ENCODE measurements around the gene CD180.

The CD180 gene

DNA sequence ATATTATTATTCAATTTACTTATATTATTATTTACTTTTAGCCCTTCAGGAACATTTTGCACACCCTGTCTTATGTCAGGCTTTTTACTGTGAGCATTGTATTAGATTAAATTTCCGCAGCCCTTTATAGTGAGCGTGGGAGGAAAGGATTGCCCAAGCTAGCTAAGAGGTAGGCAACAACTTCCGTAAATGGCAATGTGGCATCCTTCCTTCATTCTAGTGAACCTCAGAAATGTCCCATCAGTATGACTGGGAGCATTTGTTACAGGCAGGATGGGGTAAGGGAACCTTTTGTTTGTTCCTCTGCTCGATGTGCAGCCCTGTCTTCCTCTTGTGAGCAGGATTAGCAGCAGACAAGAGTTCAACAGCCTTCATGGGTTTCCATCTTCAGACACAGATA is 6.2 kb upstream of the CD180 start:
- Histone ChIP-seq H3K4me2 (ENCODE audit: insufficient read depth, low read length, poor library complexity, severe bottlenecking) (no peak overlapping the region), H3K9me3 (replicated peaks in 1 of 2; ENCODE audit: control insufficient read depth in 2 of 2, insufficient read depth in 1 of 2, low read depth in 1 of 2, low read length in 2 of 2) (peaks cover 0 to 2% of the 10 kb centered on the region in 2 donors), H2BK120ac (ENCODE audit: low read depth, low read length) (no peak overlapping the region), H3K27ac (replicated peaks; ENCODE audit: low read length) (no peak overlapping the region), H4K8ac (ENCODE audit: low read depth, low read length) (no peak overlapping the region), H3K4me1 (ENCODE audit: control insufficient read depth in 2 of 2, insufficient read depth in 1 of 2, low read depth in 1 of 2, low read length in 2 of 2) (no peaks in the 10 kb centered on the region), H2BK15ac (ENCODE audit: low read length) (no peak overlapping the region), H3K14ac (ENCODE audit: low read length) (no peak overlapping the region), H2AFZ (ENCODE audit: low read length) (no peak overlapping the region), H3K4ac (ENCODE audit: low read length) (no peak overlapping the region), H3K36me3 (replicated peaks in 1 of 2; ENCODE audit: control insufficient read depth in 2 of 2, insufficient read depth in 2 of 2, low read length in 2 of 2) (no peaks in the 10 kb centered on the region), H3K23ac (ENCODE audit: low read depth, low read length, poor library complexity) (no peak overlapping the region), H3K4me3 (ENCODE audit: low read length in 2 of 2) (no peak overlapping the region), H2BK12ac (ENCODE audit: low read length) (no peak overlapping the region), H3K27me3 (ENCODE audit: control insufficient read depth in 3 of 3, insufficient read depth in 3 of 3, low read depth in 1 of 3, low read length in 3 of 3) (no peaks in the 10 kb centered on the region), H2BK5ac (ENCODE audit: low read length) (no peak overlapping the region), H3K18ac (ENCODE audit: low read length) (no peak overlapping the region), H4K91ac (ENCODE audit: low read depth, low read length, poor library complexity) (no peak overlapping the region), H3K9ac (ENCODE audit: low read depth, low read length, poor library complexity) (no peak overlapping the region), H3K79me1 (ENCODE audit: low read depth, low read length) (no peaks in the 10 kb centered on the region), H2AK5ac (ENCODE audit: low read depth, low read length) (no peak overlapping the region)
- no CpG with 5 or more reads among the region's 4 CpGs for WGBS, 2 donors (ENCODE audit: extremely low coverage in 2 of 2, insufficient read length in 2 of 2, insufficient replicate concordance in 1 of 2)
- DNase-seq (ENCODE audit: low spot score), result no peak

DNA sequence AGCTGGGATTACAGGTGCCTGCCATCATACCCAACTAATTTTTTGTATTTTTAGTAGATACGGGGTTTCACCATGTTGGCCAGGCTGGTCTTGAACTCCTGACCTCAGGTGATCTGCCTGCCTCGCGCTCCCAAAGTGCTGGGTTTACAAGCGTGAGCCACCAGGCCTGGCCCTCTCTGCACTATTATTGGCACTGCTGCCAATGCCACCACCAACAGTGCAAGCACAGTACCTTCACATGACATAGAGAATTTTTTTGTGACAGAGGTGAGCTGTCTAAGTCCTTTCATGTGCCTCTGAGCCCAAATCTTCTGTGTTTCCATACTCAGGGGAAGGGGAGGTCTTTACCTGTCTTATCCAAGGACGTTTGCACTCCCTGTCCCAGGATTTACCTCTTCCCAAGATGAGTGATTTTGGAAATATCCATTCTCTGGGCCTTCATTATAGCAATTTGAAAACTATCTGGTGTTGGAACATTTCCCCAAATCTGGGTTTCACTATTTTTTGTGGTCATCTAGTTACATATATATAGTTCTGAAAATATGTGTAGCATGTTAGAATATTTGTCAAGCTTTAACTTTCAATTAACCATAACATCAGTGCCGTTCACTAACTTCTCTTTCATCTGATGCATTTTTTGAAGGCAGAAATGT is 5.4 kb upstream of the CD180 start:
- H2BK120ac ChIP-seq (ENCODE audit: low read depth, low read length), result no peak overlapping the region
- H2BK5ac ChIP-seq (ENCODE audit: low read length), result no peak overlapping the region
- DNase-seq (ENCODE audit: low spot score), result no peak
- H3K14ac ChIP-seq (ENCODE audit: low read length), result no peak overlapping the region
- no peaks in the 10 kb centered on the region for H3K79me1 ChIP-seq (ENCODE audit: low read depth, low read length)
- no peak overlapping the region for H3K23ac ChIP-seq (ENCODE audit: low read depth, low read length, poor library complexity)
- H3K9me3 ChIP-seq (replicated peaks in 1 of 2; ENCODE audit: control insufficient read depth in 2 of 2, insufficient read depth in 1 of 2, low read depth in 1 of 2, low read length in 2 of 2), result peaks cover 0 to 2% of the 10 kb centered on the region in 2 donors
- H3K18ac ChIP-seq (ENCODE audit: low read length), result no peak overlapping the region
- no peak overlapping the region for H2AFZ ChIP-seq (ENCODE audit: low read length)
- no peak overlapping the region for H4K91ac ChIP-seq (ENCODE audit: low read depth, low read length, poor library complexity)
- no peak overlapping the region for H2BK12ac ChIP-seq (ENCODE audit: low read length)
- H2AK5ac ChIP-seq (ENCODE audit: low read depth, low read length), result no peak overlapping the region
- WGBS, 2 donors (ENCODE audit: extremely low coverage in 2 of 2, insufficient read length in 2 of 2, insufficient replicate concordance in 1 of 2), result no CpG with 5 or more reads among the region's 6 CpGs
- H3K27ac ChIP-seq (replicated peaks; ENCODE audit: low read length), result no peak overlapping the region
- H3K4me2 ChIP-seq (ENCODE audit: insufficient read depth, low read length, poor library complexity, severe bottlenecking), result no peak overlapping the region
- H3K4ac ChIP-seq (ENCODE audit: low read length), result no peak overlapping the region
- no peak overlapping the region for H3K4me3 ChIP-seq (ENCODE audit: low read length in 2 of 2)
- no peaks in the 10 kb centered on the region for H3K4me1 ChIP-seq (ENCODE audit: control insufficient read depth in 2 of 2, insufficient read depth in 1 of 2, low read depth in 1 of 2, low read length in 2 of 2)
- no peaks in the 10 kb centered on the region for H3K36me3 ChIP-seq (replicated peaks in 1 of 2; ENCODE audit: control insufficient read depth in 2 of 2, insufficient read depth in 2 of 2, low read length in 2 of 2)
- no peak overlapping the region for H2BK15ac ChIP-seq (ENCODE audit: low read length)
- H3K9ac ChIP-seq (ENCODE audit: low read depth, low read length, poor library complexity), result no peak overlapping the region
- H4K8ac ChIP-seq (ENCODE audit: low read depth, low read length), result no peak overlapping the region
- H3K27me3 ChIP-seq (ENCODE audit: control insufficient read depth in 3 of 3, insufficient read depth in 3 of 3, low read depth in 1 of 3, low read length in 3 of 3), result no peaks in the 10 kb centered on the region

DNA sequence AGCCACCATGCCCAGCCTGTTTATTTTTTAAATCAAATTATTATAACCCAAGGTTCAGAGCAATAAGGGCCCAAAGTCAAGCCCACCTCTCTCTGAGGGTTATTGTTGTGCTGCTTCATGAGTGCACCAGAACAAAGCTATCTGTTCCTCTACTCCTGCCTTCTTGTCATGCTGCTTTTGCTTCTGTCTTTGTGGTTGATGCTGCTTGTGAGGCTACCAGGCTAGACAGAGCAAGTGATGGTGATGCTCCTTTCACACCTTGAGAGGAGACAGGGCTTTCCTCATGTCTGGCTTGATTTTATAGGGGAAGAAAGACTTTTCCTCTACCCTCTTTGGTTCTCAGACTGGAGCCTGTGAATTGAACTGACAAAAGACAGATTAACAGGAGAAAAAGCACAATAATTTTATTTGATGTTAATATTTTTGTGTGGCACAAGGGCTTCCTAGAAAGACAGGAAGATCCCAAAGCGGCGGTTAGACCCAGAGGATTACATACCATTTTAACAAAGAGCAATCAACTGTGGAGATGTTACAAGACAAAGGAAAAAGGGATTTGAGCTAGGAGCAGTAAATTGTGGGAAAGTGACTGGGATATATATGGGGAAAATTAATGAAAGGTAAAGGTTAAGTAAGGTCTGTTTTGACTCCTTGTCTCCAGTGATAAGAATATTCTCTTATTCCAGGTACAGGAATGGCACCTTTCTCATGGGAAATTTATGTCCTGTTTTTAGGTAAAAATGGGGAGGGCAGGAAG is 4.4 kb upstream of the CD180 start:
- Histone ChIP-seq H2BK12ac (ENCODE audit: low read length) (no peak overlapping the region), H3K36me3 (replicated peaks in 1 of 2; ENCODE audit: control insufficient read depth in 2 of 2, insufficient read depth in 2 of 2, low read length in 2 of 2) (no peaks in the 10 kb centered on the region)
- WGBS, 2 donors (ENCODE audit: extremely low coverage in 2 of 2, insufficient read length in 2 of 2, insufficient replicate concordance in 1 of 2), result no CpG with 5 or more reads among the region's 2 CpGs

DNA sequence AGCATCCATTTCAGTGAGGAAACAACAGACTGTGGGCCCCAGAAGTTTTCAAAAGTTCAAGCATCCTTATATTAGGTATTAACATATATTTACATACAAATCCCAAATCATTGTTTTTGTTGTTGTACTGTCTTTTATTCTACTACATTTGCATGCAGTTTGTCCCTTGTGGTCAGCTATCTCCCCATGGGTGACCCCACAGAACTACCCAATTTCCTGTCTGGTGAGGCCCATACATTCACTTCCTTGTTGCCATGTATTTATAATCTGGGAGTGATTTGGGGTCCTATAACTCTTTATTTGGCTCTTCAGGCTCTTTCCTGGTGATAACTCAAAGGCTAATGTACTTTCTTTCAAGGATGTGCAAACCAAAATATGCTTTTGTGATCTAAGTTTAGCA is 3.3 kb upstream of the CD180 start:
- Histone ChIP-seq H3K4me1 (ENCODE audit: control insufficient read depth in 2 of 2, insufficient read depth in 1 of 2, low read depth in 1 of 2, low read length in 2 of 2) (no peaks in the 10 kb centered on the region), H2BK5ac (ENCODE audit: low read length) (no peak overlapping the region), H3K79me1 (ENCODE audit: low read depth, low read length) (no peaks in the 10 kb centered on the region), H3K27me3 (ENCODE audit: control insufficient read depth in 3 of 3, insufficient read depth in 3 of 3, low read depth in 1 of 3, low read length in 3 of 3) (no peaks in the 10 kb centered on the region), H3K14ac (ENCODE audit: low read length) (no peak overlapping the region), H3K18ac (ENCODE audit: low read length) (no peak overlapping the region), H4K8ac (ENCODE audit: low read depth, low read length) (no peak overlapping the region), H3K36me3 (replicated peaks in 1 of 2; ENCODE audit: control insufficient read depth in 2 of 2, insufficient read depth in 2 of 2, low read length in 2 of 2) (no peaks in the 10 kb centered on the region), H3K9me3 (replicated peaks in 1 of 2; ENCODE audit: control insufficient read depth in 2 of 2, insufficient read depth in 1 of 2, low read depth in 1 of 2, low read length in 2 of 2) (peaks cover 0 to 4% of the 10 kb centered on the region in 2 donors), H3K27ac (replicated peaks; ENCODE audit: low read length) (no peak overlapping the region), H2BK12ac (ENCODE audit: low read length) (no peak overlapping the region), H2BK120ac (ENCODE audit: low read depth, low read length) (no peak overlapping the region), H2AFZ (ENCODE audit: low read length) (no peak overlapping the region), H3K4me3 (ENCODE audit: low read length in 2 of 2) (no peak overlapping the region), H2AK5ac (ENCODE audit: low read depth, low read length) (no peak overlapping the region), H3K9ac (ENCODE audit: low read depth, low read length, poor library complexity) (no peak overlapping the region), H2BK15ac (ENCODE audit: low read length) (no peak overlapping the region), H3K4me2 (ENCODE audit: insufficient read depth, low read length, poor library complexity, severe bottlenecking) (no peak overlapping the region), H3K23ac (ENCODE audit: low read depth, low read length, poor library complexity) (no peak overlapping the region), H4K91ac (ENCODE audit: low read depth, low read length, poor library complexity) (no peak overlapping the region), H3K4ac (ENCODE audit: low read length) (no peak overlapping the region)
- DNase-seq (ENCODE audit: low spot score), result no peak

More for the DNA sequence above, 4.4 kb upstream of the CD180 start:
- H3K9ac ChIP-seq (ENCODE audit: low read depth, low read length, poor library complexity), result no peak overlapping the region
- H3K4ac ChIP-seq (ENCODE audit: low read length), result no peak overlapping the region
- peaks cover 0 to 2% of the 10 kb centered on the region in 2 donors for H3K9me3 ChIP-seq (replicated peaks in 1 of 2; ENCODE audit: control insufficient read depth in 2 of 2, insufficient read depth in 1 of 2, low read depth in 1 of 2, low read length in 2 of 2)
- no peak overlapping the region for H3K18ac ChIP-seq (ENCODE audit: low read length)
- no peak overlapping the region for H3K14ac ChIP-seq (ENCODE audit: low read length)
- no peak overlapping the region for H3K4me3 ChIP-seq (ENCODE audit: low read length in 2 of 2)
- no peaks in the 10 kb centered on the region for H3K27me3 ChIP-seq (ENCODE audit: control insufficient read depth in 3 of 3, insufficient read depth in 3 of 3, low read depth in 1 of 3, low read length in 3 of 3)
- H4K91ac ChIP-seq (ENCODE audit: low read depth, low read length, poor library complexity), result no peak overlapping the region
- H2AK5ac ChIP-seq (ENCODE audit: low read depth, low read length), result no peak overlapping the region
- H2BK15ac ChIP-seq (ENCODE audit: low read length), result no peak overlapping the region
- no peak overlapping the region for H2AFZ ChIP-seq (ENCODE audit: low read length)
- H2BK120ac ChIP-seq (ENCODE audit: low read depth, low read length), result no peak overlapping the region
- no peak overlapping the region for H2BK5ac ChIP-seq (ENCODE audit: low read length)
- H3K23ac ChIP-seq (ENCODE audit: low read depth, low read length, poor library complexity), result no peak overlapping the region
- H3K4me1 ChIP-seq (ENCODE audit: control insufficient read depth in 2 of 2, insufficient read depth in 1 of 2, low read depth in 1 of 2, low read length in 2 of 2), result no peaks in the 10 kb centered on the region
- no peak overlapping the region for H3K27ac ChIP-seq (replicated peaks; ENCODE audit: low read length)
- H3K4me2 ChIP-seq (ENCODE audit: insufficient read depth, low read length, poor library complexity, severe bottlenecking), result no peak overlapping the region
- no peaks in the 10 kb centered on the region for H3K79me1 ChIP-seq (ENCODE audit: low read depth, low read length)
- H4K8ac ChIP-seq (ENCODE audit: low read depth, low read length), result no peak overlapping the region
- DNase-seq (ENCODE audit: low spot score), result no peak
